ENCODE measurements around the gene POLR3B. TPM values are rescaled to one million over a fixed set of nuclear protein-coding genes. Genes with fewer than 3 reads are reported as not detected.

Gene POLR3B
- total RNA-seq, 1 donor from 2014 or later, result 8.1 TPM

GRCh38 chr12:106552228-106552627 is 194.7 kb downstream of the POLR3B start:
- DNase-seq (ENCODE audit: extremely low spot score, unreplicated experiment), result no peak
- no peak for TF ChIP-seq CTCF (IDR thresholded peaks at IDR 0.05)
- Mint-ChIP-seq H3K27me3 (ENCODE audit: unreplicated experiment) (peaks cover 42% of the 10 kb centered on the region), H3K27ac (ENCODE audit: unreplicated experiment) (no peak overlapping the region), H3K4me1 (ENCODE audit: unreplicated experiment) (no peaks in the 10 kb centered on the region), H3K4me3 (ENCODE audit: unreplicated experiment) (no peak overlapping the region), H3K9me3 (ENCODE audit: unreplicated experiment) (no peaks in the 10 kb centered on the region), H3K36me3 (ENCODE audit: unreplicated experiment) (no peaks in the 10 kb centered on the region)

Other genes with a start within 250 kb of the POLR3B start
- 20.2 and 21.1 TPM in 2 replicates for gene NUAK1, start 218.8 kb upstream of the POLR3B start, total RNA-seq
- 182 and 197 TPM in 2 replicates for gene CKAP4, start 109.7 kb upstream of the POLR3B start, total RNA-seq
- 42.7 and 46.9 TPM in 2 replicates for gene TCP11L2, start 55.0 kb upstream of the POLR3B start, total RNA-seq
- gene RFX4, start 225.3 kb downstream of the POLR3B start, total RNA-seq, result not detected in 2 replicates

Measured in osteocyte (in vitro differentiated cells).